Measurements from ENCODE around the gene SGCB.

Gene SGCB

GRCh38 chr4:52028970-52029369 is 9.1 kb downstream of the SGCB start:
- in situ Hi-C loops (cut with MboI; ENCODE audit: low sequenced_read_pairs): no loop called here

GRCh38 chr4:52019936-52020657 is 18.0 kb downstream of the SGCB start, which contains the start of gene LRRC66:
Gene LRRC66, minus strand, starts transcription at chr4:52020363. Its CDS starts 2,750 bp downstream, at chr4:52017613.
- in situ Hi-C loops (cut with MboI; ENCODE audit: low sequenced_read_pairs): no loop called here

GRCh38 chr4:52017814-52018213 is 20.3 kb downstream of the SGCB start:
- in situ Hi-C loops (cut with MboI; ENCODE audit: low sequenced_read_pairs): no loop called here

- in situ Hi-C loops (cut with MboI; ENCODE audit: low sequenced_read_pairs): no loop called here
Measured at GRCh38 chr4:52016981-52017380, 21.1 kb downstream of the SGCB start.

- in situ Hi-C loops (cut with MboI; ENCODE audit: low sequenced_read_pairs): no loop called here
Measured at GRCh38 chr4:52015366-52015765, 22.7 kb downstream of the SGCB start.

GRCh38 chr4:52014903-52015302 is 23.2 kb downstream of the SGCB start:
- in situ Hi-C loops (cut with MboI; ENCODE audit: low sequenced_read_pairs): no loop called here

GRCh38 chr4:52012651-52013050 is 25.4 kb downstream of the SGCB start:
- in situ Hi-C loops (cut with MboI; ENCODE audit: low sequenced_read_pairs): no loop called here

GRCh38 chr4:52010986-52011385 is 27.1 kb downstream of the SGCB start:
- in situ Hi-C loops (cut with MboI; ENCODE audit: low sequenced_read_pairs): no loop called here

- in situ Hi-C loops (cut with MboI; ENCODE audit: low sequenced_read_pairs): no loop called here
Measured at GRCh38 chr4:52006887-52007286, 31.2 kb downstream of the SGCB start.

- in situ Hi-C loops (cut with MboI; ENCODE audit: low sequenced_read_pairs): no loop called here
Measured at GRCh38 chr4:52005604-52006273, 32.4 kb downstream of the SGCB start.

- in situ Hi-C loops (cut with MboI; ENCODE audit: low sequenced_read_pairs): no loop called here
Measured at GRCh38 chr4:52004414-52004813, 33.7 kb downstream of the SGCB start.

GRCh38 chr4:52001616-52002015 is 36.5 kb downstream of the SGCB start:
- in situ Hi-C loops (cut with MboI; ENCODE audit: low sequenced_read_pairs): no loop called here

GRCh38 chr4:51999250-51999649 is 38.8 kb downstream of the SGCB start:
- in situ Hi-C loops (cut with MboI; ENCODE audit: low sequenced_read_pairs): no loop called here

GRCh38 chr4:51998837-51999236 is 39.3 kb downstream of the SGCB start:
- in situ Hi-C loops (cut with MboI; ENCODE audit: low sequenced_read_pairs): no loop called here

GRCh38 chr4:51997647-51998046 is 40.5 kb downstream of the SGCB start:
- in situ Hi-C loops (cut with MboI; ENCODE audit: low sequenced_read_pairs): no loop called here

GRCh38 chr4:51995647-51996220 is 42.4 kb downstream of the SGCB start:
- in situ Hi-C loops (cut with MboI; ENCODE audit: low sequenced_read_pairs): no loop called here
